ENCODE results near the gene DNAH12. TPM values are rescaled to one million over a fixed set of nuclear protein-coding genes. Genes with fewer than 3 reads are reported as not detected.

DNAH12 gene
- total and polyA plus RNA-seq, 2 of the 13 experiments (the other 11 are each of a cell fraction or from before 2014, with no cell fraction given) = 0.11 TPM

DNA sequence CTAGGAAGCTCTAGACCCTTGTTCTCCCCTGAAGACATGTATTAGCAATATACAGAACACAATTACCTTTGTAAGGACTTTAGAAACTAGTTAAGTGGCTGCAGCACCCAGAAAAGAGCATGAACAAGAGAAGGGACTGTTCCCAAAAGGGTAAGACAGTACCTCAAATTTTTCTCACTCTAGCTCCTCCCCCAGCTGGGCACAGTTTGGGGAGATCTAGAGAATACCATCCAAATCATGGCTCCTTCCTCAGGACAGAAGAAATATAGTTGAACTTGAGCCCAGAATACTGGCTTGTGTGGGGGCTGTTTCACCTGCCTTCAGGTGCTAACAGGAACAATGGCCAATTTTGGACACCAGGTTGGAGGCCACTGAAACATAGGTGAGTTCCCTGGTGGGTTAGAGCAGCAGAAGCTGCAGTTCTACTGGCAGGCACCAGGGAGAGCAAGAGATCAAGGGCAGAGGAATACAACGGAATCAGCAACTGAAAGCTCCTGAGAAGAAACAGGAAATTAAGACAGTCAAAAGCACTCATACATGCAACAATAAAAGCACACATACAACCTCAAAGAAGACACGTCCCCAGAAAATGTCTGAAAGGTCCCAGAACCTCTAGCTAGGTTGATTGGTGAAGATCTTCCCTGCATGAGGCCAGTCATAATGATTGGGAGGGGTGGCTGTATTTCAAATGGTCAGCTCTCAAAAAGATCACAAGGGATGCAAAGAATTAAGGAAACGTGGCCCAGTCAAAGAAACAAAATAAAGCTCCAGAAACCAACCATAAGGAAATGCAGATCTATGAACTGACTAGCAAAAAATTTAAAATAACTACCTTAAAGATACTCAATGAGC is 146.7 kb downstream of the DNAH12 start (continued):
- TF ChIP-seq SMC3 (IDR thresholded peaks at IDR 0.05; ENCODE audit: low read length) (peak; percentile 96), ARID3A (IDR thresholded peaks at IDR 0.05; ENCODE audit: low read depth, low read length) (no peak), ZNF773 (CRISPR knock-in tag; IDR thresholded peaks at IDR 0.05; ENCODE audit: borderline replicate concordance) (no peak), ZSCAN12 (CRISPR knock-in tag; IDR thresholded peaks at IDR 0.05) (no peak), ELF4 (CRISPR knock-in tag; IDR thresholded peaks at IDR 0.05; ENCODE audit: borderline replicate concordance) (no peak), MED1 (CRISPR knock-in tag; IDR thresholded peaks at IDR 0.05) (peak; percentile 47; the same call in 1 of the 2 replicates), PPARG (CRISPR knock-in tag; conservative IDR thresholded peaks at IDR 0.05) (no peak), ZNF292 (CRISPR knock-in tag; IDR thresholded peaks at IDR 0.05; ENCODE audit: borderline replicate concordance, low read depth) (no peak), ZFP62 (CRISPR knock-in tag; IDR thresholded peaks at IDR 0.05) (no peak), E2F2 (CRISPR knock-in tag; IDR thresholded peaks at IDR 0.05; ENCODE audit: borderline replicate concordance) (no peak), ELF3 (CRISPR knock-in tag; IDR thresholded peaks at IDR 0.05) (peak; percentile 53), RARG (CRISPR knock-in tag; IDR thresholded peaks at IDR 0.05; ENCODE audit: low read depth) (no peak), GTF3A (CRISPR knock-in tag; conservative IDR thresholded peaks at IDR 0.05) (no peak), MLX (CRISPR knock-in tag; IDR thresholded peaks at IDR 0.05) (no peak), GZF1 (CRISPR knock-in tag; IDR thresholded peaks at IDR 0.05) (no peak), ZNF589 (CRISPR knock-in tag; conservative IDR thresholded peaks at IDR 0.05) (no peak), ZNF230 (CRISPR knock-in tag; IDR thresholded peaks at IDR 0.05) (no peak), MAZ (IDR thresholded peaks at IDR 0.05; ENCODE audit: borderline replicate concordance, low read depth, low read length) (no peak), MAZ (CRISPR knock-in tag; IDR thresholded peaks at IDR 0.05; ENCODE audit: low read depth) (no peak), IRX3 (CRISPR knock-in tag; IDR thresholded peaks at IDR 0.05; ENCODE audit: borderline replicate concordance, low read depth) (no peak), KLF12 (CRISPR knock-in tag; IDR thresholded peaks at IDR 0.05; ENCODE audit: borderline replicate concordance) (no peak), NONO (IDR thresholded peaks at IDR 0.05) (no peak), NONO (CRISPR knock-in tag; conservative IDR thresholded peaks at IDR 0.05) (no peak), SAP130 (CRISPR knock-in tag; IDR thresholded peaks at IDR 0.05; ENCODE audit: low read depth) (0 out of 2 replicates have a peak, but pooled peaks have one; percentile 23), HDAC2 (CRISPR knock-in tag; IDR thresholded peaks at IDR 0.05) (peak; percentile 51; the same call in 1 of the 2 replicates)
- TF ChIP-seq, protein P1, sequence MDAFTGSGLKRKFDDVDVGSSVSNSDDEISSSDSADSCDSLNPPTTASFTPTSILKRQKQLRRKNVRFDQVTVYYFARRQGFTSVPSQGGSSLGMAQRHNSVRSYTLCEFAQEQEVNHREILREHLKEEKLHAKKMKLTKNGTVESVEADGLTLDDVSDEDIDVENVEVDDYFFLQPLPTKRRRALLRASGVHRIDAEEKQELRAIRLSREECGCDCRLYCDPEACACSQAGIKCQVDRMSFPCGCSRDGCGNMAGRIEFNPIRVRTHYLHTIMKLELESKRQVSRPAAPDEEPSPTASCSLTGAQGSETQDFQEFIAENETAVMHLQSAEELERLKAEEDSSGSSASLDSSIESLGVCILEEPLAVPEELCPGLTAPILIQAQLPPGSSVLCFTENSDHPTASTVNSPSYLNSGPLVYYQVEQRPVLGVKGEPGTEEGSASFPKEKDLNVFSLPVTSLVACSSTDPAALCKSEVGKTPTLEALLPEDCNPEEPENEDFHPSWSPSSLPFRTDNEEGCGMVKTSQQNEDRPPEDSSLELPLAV (CRISPR knock-in tag; conservative IDR thresholded peaks at IDR 0.05; ENCODE audit: low read depth) = no peak

Measured in HepG2 (cell line).